Panc1 (cell line): Measurements from ENCODE around the gene AP3D1.
A peak's percentile ranks its signal among the peaks of the same experiment; 100 is the strongest.

Experiments used
- CTCF ChIP-seq: fragments of 450-650 bp; IDR thresholded peaks from 2 replicates; pipeline ENCODE4 v1.5.1; 2017; ENCODE audit warnings: mild to moderate bottlenecking
- POLR2AphosphoS5 ChIP-seq: IDR thresholded peaks from 2 replicates; pipeline ENCODE4 v1.6.1; 2012; ENCODE audit warnings: mild to moderate bottlenecking, low read depth, low read length, moderate library complexity
- REST ChIP-seq, 2 experiments: IDR thresholded peaks; 2 replicates each; pipeline ENCODE4 v1.6.1; 2011 to 2012; ENCODE audit warnings: low read depth in 2 of 2, control low read depth in 1 of 2, low read length in 1 of 2, mild to moderate bottlenecking in 1 of 2, moderate library complexity in 1 of 2; ENCODE audit not compliant: insufficient read depth in 1 of 2
- TCF7L2 ChIP-seq: IDR thresholded peaks from 2 replicates; pipeline ENCODE4 v1.6.1; 2011; ENCODE audit warnings: mild to moderate bottlenecking, low read depth, low read length, inconsistent platforms

- TF ChIP-seq CTCF (no peak), TCF7L2 (no peak), REST (IDR thresholded peaks at IDR 0.05; ENCODE audit: insufficient read depth in 1 of 2, low read depth in 2 of 2, low read length in 1 of 2) (no peak), POLR2AphosphoS5 (0 out of 2 replicates have a peak, but pooled peaks have one; percentile 44)
Measured at GRCh38 chr19:2061495-2062388, 89.6 kb downstream of the AP3D1 start.
